GM10847 (cell line): ENCODE data around the gene ATP5ME.

Experiments used
- POLR2A ChIP-seq: IDR thresholded peaks from 2 replicates; pipeline ENCODE4 v1.6.1; 2011; ENCODE audit not compliant: insufficient read length; ENCODE audit errors: extremely low read depth

Gene ATP5ME

DNA sequence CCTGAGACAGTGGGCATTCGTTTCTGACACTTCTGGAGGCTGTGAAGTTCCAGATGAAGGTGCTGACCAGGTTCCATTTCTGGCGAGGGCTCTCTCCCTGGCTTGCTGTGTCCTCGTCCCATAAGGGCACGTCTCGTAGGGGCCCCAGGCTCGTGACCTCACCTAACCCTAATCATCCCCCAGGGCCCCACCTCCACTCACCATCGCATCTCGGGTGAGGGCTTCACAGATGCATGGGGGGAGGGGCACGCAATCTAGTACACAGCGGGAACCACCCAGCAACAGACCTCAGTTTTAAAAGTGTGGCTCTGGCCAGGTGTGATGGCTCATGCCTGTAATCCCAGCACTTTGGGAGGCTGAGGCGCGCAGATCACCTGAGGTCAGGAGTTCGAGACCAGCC, 26.6 kb downstream of the ATP5ME start:
- no peak for TF ChIP-seq POLR2A

DNA sequence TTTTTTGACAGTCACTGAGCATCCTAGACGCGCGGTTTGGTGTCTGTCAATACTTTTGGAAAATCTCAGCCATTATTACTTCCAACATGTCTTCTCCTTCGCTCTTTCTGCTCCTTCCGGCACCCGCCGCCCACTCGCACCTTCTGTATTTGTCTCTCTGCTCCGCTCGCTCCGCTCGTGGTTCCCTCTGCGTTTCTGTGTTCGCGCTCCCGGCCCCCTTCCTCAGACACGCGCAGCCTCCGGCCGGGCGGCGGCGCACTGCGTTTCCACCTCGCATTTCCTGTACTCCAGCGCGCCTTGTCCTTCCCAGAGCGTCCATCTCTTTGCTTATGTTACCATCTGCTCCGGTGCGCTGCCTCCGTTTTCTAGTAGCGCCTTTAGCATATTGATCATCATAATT, 27.6 kb downstream of the ATP5ME start:
- TF ChIP-seq POLR2A: no peak

- TF ChIP-seq POLR2A: no peak
These were observed 36.4 kb downstream of the ATP5ME start for GRCh38 chr4:637536-638280.

- TF ChIP-seq POLR2A: no peak
These were observed 37.4 kb downstream of the ATP5ME start for GRCh38 chr4:636628-637159.

- TF ChIP-seq POLR2A: no peak
These were observed 38.0 kb downstream of the ATP5ME start for GRCh38 chr4:635851-636627.

- TF ChIP-seq POLR2A: no peak
These were observed 39.5 kb downstream of the ATP5ME start for GRCh38 chr4:634599-634985.

- no peak for TF ChIP-seq POLR2A
These were observed 40.0 kb downstream of the ATP5ME start for GRCh38 chr4:633976-634598.

DNA sequence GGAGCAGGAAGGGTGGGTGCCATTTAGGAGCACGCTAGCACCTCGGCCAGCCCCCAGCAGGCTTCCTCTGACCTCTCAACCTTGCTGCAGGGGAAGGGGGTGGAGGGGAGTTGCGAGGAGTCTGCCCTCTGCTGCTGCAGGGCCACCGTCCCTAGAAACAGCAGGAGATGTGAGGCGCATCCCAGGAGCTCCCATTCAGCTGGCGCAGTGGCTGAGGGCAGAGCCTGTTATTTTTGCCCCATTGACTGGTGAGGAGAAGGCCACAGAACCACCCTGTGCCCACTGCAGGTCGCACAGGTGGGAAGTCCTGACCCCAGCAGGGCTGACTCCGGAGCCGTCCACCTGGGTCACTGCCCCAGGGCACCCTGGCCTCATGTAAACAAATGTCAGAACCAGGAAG, 40.7 kb downstream of the ATP5ME start:
- no peak for TF ChIP-seq POLR2A

GRCh38 chr4:632926-633325, 41.1 kb downstream of the ATP5ME start:
- TF ChIP-seq POLR2A: no peak

DNA sequence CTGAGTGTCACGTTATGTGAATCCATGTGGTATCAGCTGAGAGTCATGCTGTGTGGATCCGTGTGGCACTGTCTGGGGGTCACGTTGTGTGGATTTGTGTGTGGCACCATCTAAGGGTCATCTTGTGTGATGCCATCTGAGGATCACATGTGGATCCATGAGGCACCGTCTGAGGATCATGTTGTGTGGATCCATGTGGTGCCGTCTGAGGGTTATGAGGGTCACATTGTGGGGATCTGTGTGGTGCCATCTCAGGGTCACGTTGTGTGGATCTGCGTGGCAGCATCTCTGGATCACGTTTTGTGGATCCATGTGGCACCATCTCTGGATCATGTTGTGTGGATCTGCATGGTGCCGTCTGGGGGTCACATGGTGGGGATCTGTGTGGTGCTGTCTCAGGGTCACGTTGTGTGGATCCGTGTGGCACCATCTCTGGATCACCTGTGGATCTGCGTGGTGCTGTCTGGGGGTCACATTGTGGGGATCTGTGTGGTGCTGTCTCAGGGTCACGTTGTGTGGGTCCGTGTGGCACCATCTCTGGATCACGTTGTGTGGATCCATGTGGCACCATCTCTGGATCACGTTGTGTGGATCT, 41.8 kb downstream of the ATP5ME start:
- no peak for TF ChIP-seq POLR2A

GRCh38 chr4:630656-631055, 43.4 kb downstream of the ATP5ME start:
- TF ChIP-seq POLR2A: no peak

GRCh38 chr4:629915-630641, 44.0 kb downstream of the ATP5ME start:
- TF ChIP-seq POLR2A: no peak

DNA sequence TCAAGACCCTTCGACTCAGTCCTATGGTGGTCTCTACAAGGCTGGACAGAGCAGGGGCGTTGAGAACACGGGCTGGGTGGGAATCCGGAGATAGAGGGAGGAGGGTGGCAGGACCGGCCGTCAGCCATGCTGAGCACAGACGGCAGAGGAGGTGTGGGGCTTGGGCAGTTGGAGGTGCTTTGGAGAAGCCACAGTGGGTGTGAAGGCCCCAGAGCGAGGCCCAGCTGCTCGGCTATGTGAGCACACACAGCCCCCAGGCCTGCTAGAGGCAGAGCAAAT, 44.5 kb downstream of the ATP5ME start:
- no peak for TF ChIP-seq POLR2A

- TF ChIP-seq POLR2A: no peak
These were observed 45.0 kb downstream of the ATP5ME start for GRCh38 chr4:628821-629635.
